ENCODE measurements around the gene SLAIN1.

Gene SLAIN1

GRCh38 chr13:77714119-77714755 lies 16.8 kb downstream of the SLAIN1 start:
- no peak for DNase-seq (ENCODE audit: low spot score)

DNA sequence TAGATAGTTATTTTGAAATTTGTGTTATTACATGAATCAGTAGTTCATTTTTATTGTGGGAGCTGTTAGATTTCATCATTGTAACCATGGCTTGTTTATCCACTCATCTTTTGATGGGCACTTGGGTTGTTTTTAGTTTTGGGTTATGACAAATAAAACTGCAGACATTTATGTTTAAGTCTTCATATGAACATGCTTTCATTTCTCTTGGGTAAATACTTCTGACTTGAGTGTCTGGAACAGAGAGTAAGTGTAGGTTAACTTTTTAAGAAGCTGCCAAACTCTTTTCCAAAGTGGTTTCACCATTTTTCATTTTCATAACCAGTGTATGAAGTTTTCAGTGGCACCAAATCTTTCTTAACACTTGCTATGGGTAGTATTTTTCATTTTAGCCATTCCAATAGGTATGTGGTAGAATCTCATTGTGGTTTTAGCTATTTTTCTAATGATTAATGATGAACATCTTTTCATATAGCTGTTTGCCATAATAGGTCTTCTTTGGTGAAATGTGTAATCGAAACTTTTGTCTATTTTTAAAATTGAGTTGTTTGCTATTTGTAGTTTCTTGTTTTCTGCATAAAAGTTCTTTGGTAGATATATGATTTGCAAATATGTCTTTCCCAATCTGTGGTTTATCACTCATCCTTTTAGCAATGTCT lies 17.9 kb downstream of the SLAIN1 start:
- DNase-seq (ENCODE audit: low spot score) = no peak

DNA sequence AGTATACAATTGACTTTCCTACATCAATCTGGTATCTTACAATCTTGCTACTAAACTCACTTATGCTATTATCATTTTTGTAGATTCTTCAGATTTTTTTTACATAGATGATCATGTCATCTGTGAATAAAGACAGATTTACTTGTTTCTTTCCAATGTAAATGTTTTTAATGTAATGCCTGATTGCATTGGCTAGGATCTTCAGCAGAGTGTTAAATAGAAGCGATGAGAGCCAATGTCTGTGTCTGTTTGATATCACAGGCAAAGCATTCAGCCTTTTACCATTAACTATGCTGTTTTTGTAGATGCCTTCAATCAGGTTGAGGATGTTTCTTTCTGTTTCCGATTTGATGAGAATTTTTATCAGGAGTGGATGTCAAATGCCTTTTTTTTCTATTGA lies 19.2 kb downstream of the SLAIN1 start:
- DNase-seq (ENCODE audit: low spot score) = no peak

DNA sequence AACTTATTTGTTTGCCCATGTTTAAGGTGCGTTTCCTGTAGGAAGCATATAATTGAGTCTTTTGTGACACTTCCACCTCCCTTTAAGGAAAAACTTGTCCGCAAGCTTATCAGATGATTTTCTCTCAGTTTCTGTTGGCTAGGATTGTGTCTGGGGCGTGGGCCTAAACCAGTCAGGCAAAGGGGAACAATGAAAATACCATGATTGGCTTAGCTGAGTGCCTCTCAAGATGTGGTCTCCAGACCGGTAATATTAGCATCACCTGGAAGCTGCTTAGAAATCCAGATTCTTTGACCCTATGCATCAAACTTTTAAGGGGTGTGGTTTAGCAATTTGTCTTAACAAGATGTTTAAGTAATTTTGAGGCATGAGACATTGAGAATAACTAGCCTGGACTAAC lies 20.0 kb downstream of the SLAIN1 start:
- no peak for DNase-seq (ENCODE audit: low spot score)

GRCh38 chr13:77719128-77719527 lies 21.6 kb downstream of the SLAIN1 start:
- no peak for DNase-seq (ENCODE audit: low spot score)

GRCh38 chr13:77720988-77721387 lies 23.5 kb downstream of the SLAIN1 start:
- no peak for DNase-seq (ENCODE audit: low spot score)

- no peak for DNase-seq (ENCODE audit: low spot score)
Observed at GRCh38 chr13:77724092-77724491, 26.6 kb downstream of the SLAIN1 start.

DNA sequence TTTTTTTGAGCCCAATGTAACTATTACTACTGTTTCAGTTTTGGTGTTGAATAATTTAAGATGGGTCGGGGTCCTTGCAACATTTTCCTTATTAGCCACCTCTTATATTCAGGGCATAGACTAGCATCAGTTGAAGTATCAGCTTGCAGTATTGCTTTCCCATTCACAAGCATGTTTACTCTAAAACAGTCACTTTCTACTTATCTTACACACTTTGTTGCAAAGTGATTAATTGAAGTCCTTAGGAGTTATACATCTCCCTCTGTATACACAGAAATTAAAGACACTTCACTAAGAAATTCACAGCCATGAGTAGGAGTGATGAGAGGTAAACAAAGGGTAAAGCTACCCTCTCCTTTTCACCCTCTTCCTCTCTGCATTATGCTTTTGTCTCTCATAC lies 27.6 kb downstream of the SLAIN1 start:
- DNase-seq (ENCODE audit: low spot score) = no peak

DNA sequence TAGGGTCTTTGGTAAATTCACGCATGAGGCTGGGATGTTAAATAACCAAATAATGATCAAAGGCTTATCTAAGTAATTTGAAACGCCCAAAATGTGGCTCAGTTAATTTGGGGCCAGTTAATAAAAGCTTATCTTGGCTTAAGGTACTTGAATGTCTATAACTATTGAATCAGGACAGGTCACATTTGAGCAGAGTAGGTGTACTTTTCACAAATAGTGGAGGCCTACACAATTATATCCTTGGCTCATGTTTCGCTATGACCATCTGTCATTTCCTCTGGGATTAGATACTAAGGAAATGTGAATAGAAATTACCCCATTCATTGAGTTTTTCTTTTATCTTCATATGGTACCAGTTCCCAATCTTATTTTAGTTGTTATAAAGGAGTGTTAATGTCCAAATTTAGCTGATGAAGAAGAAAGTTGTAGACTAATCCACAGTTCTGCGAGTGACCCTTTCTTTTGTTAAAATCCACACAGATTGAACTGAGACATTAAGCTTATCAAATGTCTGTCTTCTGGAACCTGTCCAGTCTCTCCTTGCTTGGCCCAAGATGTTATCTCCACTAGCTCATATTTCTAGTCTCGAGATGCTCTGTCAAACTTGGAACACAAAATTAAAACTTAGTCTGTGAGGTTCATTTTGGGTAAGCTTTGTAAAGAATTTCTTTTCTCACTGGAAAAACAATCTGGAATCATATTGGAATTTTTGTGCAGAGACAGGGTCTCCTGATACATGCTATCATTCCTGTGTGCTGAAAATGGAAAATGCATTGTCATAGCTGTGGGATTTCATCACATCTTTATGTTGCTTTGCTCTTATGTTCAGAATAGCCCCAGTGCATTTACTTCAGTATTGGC lies 31.0 kb downstream of the SLAIN1 start:
- no peak for DNase-seq (ENCODE audit: low spot score)

DNA sequence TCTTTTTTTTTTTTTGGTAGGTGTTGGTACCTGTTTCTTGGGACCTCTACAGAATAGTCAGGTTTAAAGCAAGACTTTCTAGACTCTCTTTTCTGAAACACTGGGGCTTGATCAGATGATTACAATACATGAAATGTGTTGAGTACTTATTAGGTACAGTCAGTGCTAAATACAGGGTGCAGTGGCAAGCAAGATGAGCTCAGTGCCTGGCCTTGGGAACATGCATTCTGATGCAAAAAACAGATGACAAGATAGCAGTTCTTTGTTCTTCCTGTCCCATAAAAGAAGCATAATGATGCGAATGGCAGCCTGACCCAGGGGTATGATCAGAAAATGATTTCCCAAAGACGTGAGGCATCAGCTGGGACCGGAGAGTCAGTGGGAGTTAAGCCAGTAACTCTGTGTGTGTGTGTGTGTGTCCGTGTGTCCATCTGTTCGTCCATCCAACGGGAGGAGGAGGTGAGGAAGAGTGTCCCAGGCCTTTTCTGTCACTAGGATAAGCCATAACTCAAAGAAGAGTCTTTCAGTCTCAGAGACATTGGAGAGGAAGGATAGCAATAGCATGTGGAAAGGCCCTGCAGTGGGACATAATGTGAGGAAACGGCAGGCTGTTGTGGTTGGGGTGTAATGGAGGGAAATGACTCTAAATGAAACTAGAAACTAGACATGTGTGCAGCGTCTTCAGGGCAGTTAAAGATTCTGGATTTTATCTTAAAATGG lies 32.2 kb downstream of the SLAIN1 start:
- DNase-seq (ENCODE audit: low spot score) = no peak

GRCh38 chr13:77730572-77730971 lies 33.1 kb downstream of the SLAIN1 start:
- no peak for DNase-seq (ENCODE audit: low spot score)

DNA sequence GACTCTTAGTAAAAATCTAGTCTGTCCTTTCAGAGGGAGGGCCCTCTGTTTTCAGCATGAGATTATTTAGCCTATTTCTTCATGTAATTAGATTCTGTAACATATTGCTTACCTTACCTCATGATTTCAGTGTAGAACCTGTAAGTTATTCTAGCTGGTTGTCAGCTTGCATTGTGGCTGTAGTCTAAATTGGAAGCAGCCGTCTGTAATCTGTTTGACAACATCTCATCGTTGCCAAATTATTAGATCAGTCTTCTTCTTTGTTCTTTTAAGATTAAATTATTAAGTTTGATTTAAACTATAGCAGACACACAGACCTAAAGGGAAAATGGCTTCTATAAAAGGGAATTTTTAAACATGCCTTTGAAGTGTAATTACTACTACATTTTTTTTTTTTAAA lies 34.8 kb downstream of the SLAIN1 start:
- no peak for DNase-seq (ENCODE audit: low spot score)

GRCh38 chr13:77733674-77734073 lies 36.2 kb downstream of the SLAIN1 start:
- no peak for DNase-seq (ENCODE audit: low spot score)

- no peak for DNase-seq (ENCODE audit: low spot score)
Observed at GRCh38 chr13:77737583-77738200, 40.2 kb downstream of the SLAIN1 start.

DNA sequence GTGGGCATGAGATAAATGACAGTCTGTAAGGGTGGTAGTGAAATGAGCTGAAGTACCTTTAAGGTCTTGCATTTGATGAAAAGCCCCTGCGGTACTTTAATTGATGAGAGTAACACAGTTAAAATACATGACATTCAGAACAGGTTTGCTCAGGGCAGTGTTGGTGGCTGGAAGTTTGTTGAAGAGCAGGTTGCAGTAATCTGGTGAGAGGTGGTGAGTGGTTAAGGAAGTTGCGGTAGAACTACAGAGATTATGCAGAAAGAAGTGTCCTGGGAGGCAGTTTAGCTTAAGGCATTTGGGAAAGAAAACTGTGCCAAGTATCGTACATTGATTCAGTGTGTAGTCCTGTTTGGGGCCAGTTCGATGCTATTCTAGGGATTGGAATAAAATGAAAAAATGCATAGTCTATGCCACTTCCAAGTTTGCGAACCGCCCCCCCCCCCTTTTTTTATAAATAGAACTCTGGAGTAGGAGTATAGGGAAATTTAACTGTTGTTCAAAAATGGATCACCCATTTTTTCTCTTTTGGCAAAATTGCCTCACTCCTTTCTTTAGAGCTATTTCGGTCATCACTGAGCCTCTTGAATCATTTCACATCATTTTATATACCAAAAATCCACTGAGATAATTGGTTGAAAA lies 42.7 kb downstream of the SLAIN1 start:
- DNase-seq (ENCODE audit: low spot score) = no peak

DNA sequence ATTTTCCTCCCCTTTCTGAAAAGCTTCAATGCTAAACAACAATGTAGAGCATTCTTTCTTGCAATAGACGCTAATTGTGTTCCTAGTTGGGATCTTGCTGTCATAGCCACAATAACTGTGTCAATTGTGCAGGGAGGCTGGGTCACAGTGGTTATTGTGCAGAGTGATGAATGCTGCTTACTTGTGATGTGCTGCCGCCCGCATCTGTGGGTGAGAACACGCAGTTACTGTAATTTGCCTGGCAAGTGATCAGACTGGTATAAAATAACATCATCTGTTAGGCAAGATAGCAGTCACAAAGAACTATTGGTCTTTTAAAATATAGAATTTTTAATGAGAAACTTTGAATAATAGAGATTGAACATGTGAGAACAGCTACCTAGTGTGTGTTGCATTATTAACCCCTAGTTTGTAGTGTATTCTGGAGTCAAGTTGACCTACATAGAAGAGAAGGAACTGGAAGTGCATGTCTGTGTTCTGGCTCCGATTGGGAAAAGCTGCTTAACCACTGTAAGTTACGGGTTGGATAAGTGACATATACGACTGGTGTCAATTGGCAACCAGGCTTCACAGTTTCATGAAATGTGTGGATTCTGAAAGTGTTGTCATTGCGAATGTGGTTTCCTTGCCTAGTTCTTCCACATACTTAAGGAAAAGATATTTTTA lies 43.6 kb downstream of the SLAIN1 start:
- DNase-seq (ENCODE audit: low spot score) = peak; percentile 99

- peak; percentile 57 for DNase-seq (ENCODE audit: low spot score)
Observed at GRCh38 chr13:77741597-77741972, 44.1 kb downstream of the SLAIN1 start.

GRCh38 chr13:77742801-77743200 lies 45.3 kb downstream of the SLAIN1 start:
- DNase-seq (ENCODE audit: low spot score) = no peak

- no peak for DNase-seq (ENCODE audit: low spot score)
Observed at GRCh38 chr13:77745784-77746183, 48.3 kb downstream of the SLAIN1 start.

- no peak for DNase-seq (ENCODE audit: low spot score)
Observed at GRCh38 chr13:77749344-77749880, 51.9 kb downstream of the SLAIN1 start.

All from globus pallidus (tissue), 1 donor.